ENCODE measurements around the gene OR6K6. TPM values are rescaled to one million over a fixed set of nuclear protein-coding genes. Genes with fewer than 3 reads are reported as not detected.

The OR6K6 gene
- total and polyA plus RNA-seq, 9 donors, result not detected

DNA sequence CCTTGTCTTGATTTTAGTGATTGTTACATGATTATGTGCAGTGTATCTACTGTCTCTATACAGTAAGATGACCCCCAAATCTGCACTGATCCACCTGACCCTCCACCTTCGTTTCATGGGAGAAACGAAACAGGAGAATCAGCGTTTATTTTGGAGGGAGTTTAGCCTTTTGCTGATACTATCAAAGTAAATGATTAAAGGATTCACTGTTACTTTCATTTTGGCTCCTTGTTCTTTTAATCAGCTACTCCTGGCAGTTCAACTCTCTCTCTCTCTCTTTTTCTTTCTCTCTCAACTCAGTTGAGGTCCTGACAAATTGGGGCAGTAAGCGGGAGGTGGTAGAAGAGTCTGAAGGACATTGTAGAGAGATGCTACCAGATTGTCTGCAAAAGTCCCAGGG, 24.1 kb upstream of the OR6K6 start:
- H3K4me3 ChIP-seq (ENCODE audit: low read length), result no peak overlapping the region
- WGBS (ENCODE audit: insufficient coverage), result no CpG with 5 or more reads among the region's 4 CpGs
- H3K27ac ChIP-seq (ENCODE audit: low read length), result no peak overlapping the region
- no peaks in the 10 kb centered on the region for H3K4me1 ChIP-seq (ENCODE audit: control insufficient read depth, insufficient read depth, low read length)
- H3K27me3 ChIP-seq (ENCODE audit: control insufficient read depth, insufficient read depth, low read length), result no peaks in the 10 kb centered on the region
- H3K9me3 ChIP-seq (replicated peaks; ENCODE audit: control insufficient read depth, low read depth, low read length), result no peaks in the 10 kb centered on the region
- H3K36me3 ChIP-seq (ENCODE audit: control insufficient read depth, insufficient read depth, low read length), result no peaks in the 10 kb centered on the region
- DNase-seq, result no peak

DNA sequence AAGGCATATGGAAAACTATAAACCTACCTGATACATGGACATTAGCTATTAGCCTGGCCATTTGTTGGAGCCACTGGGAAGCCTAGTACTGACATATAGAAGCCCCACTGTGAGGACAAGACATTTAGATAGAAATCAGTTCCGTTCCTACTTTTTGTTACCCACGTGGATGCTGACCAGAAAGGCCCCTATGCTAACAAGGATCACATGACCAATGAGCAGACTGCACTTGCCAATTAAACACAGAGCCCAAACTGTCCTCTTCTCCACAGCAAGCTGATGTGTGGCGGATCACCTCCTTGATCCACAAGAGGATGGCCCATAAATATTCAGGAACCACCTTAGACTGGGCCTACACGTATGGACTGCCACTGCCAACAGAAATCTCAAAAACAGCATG, 22.8 kb upstream of the OR6K6 start:
- DNase-seq, result no peak
- 79% methylated on average over 4 of the region's 4 CpGs for WGBS (ENCODE audit: insufficient coverage)
- Histone ChIP-seq H3K36me3 (ENCODE audit: control insufficient read depth, insufficient read depth, low read length) (no peaks in the 10 kb centered on the region), H3K4me1 (ENCODE audit: control insufficient read depth, insufficient read depth, low read length) (no peaks in the 10 kb centered on the region), H3K27me3 (ENCODE audit: control insufficient read depth, insufficient read depth, low read length) (no peaks in the 10 kb centered on the region), H3K27ac (ENCODE audit: low read length) (no peak overlapping the region), H3K9me3 (replicated peaks; ENCODE audit: control insufficient read depth, low read depth, low read length) (no peaks in the 10 kb centered on the region), H3K4me3 (ENCODE audit: low read length) (no peak overlapping the region)

DNA sequence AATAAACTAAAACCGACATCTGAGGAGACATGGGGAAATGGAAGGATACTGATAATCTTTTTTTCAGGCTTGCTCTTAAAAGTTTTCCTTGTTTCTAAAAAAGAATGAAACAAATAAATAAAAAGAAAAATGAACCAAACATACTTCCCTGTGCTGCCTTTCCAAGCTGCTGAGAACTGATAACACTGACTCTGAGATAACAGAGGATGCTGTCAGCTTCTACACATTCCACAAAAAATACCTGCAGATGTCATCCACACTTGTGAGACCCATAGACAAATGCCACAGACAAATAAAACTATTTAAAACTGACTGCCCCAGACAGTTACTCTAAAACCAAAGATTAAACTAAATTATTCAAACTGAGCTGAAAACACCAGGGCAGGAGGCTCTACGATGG, 22.0 kb upstream of the OR6K6 start:
- Histone ChIP-seq H3K4me1 (ENCODE audit: control insufficient read depth, insufficient read depth, low read length) (no peaks in the 10 kb centered on the region), H3K27me3 (ENCODE audit: control insufficient read depth, insufficient read depth, low read length) (no peaks in the 10 kb centered on the region), H3K9me3 (replicated peaks; ENCODE audit: control insufficient read depth, low read depth, low read length) (no peaks in the 10 kb centered on the region), H3K36me3 (ENCODE audit: control insufficient read depth, insufficient read depth, low read length) (no peaks in the 10 kb centered on the region), H3K27ac (ENCODE audit: low read length) (no peak overlapping the region), H3K4me3 (ENCODE audit: low read length) (no peak overlapping the region)
- 20% methylated on average over 1 of the region's 2 CpGs for WGBS (ENCODE audit: insufficient coverage)
- DNase-seq, result no peak

DNA sequence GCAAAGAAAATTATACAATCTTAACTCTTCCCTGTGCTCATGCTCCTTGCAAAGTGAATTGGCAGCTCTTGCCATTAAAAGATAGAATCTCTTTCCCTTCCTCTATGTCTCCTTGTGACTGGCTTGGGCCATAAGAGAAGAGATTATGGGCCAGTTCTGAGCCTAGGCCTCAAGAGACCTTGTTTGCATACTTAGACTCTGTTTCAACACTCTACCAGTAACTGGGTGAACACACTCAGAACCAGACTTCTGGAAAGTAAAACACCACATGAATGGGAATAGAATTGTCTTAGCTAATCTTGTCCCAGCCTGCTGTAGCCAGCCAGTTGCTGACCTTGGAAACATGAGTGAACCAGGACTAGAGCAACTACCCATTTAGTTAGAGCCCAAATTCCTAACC, 18.7 kb upstream of the OR6K6 start:
- H3K4me1 ChIP-seq (ENCODE audit: control insufficient read depth, insufficient read depth, low read length), result no peaks in the 10 kb centered on the region
- no peaks in the 10 kb centered on the region for H3K27me3 ChIP-seq (ENCODE audit: control insufficient read depth, insufficient read depth, low read length)
- H3K27ac ChIP-seq (ENCODE audit: low read length), result no peak overlapping the region
- no peaks in the 10 kb centered on the region for H3K36me3 ChIP-seq (ENCODE audit: control insufficient read depth, insufficient read depth, low read length)
- H3K4me3 ChIP-seq (ENCODE audit: low read length), result no peak overlapping the region
- no peak for DNase-seq
- no peaks in the 10 kb centered on the region for H3K9me3 ChIP-seq (replicated peaks; ENCODE audit: control insufficient read depth, low read depth, low read length)

DNA sequence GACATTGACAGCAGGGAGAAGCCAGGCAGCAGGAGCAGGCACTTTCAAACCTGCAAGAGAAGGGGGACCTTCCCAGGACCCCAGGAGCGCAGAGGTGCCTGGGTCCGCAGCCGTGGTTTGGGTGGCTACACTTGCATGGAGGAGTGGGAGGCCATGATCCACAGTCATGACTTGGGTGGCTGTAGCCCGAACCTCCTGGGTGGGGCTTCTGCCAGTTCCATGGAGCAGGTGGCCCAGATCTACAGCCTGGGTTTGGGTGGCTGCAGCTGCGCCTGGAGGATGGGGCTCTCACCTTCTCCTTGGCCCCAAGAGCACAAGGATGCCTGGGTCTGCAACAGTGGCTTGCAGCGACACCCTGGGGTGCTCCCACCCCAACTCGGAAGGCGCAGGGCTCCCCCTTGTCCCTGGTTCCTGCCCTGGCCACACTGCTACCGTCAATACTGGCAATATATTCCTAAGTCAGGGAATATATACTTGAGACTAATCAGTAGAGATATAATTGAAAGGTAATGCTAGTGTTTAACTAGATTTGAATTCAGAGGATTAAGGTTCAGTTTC, 2.3 kb upstream of the OR6K6 start:
- no peaks in the 10 kb centered on the region for H3K4me1 ChIP-seq (ENCODE audit: control insufficient read depth, insufficient read depth, low read length)
- DNase-seq, result no peak
- H3K4me3 ChIP-seq (ENCODE audit: low read length), result no peak overlapping the region
- WGBS (ENCODE audit: insufficient coverage), result 96% methylated on average over 5 of the region's 9 CpGs
- H3K27me3 ChIP-seq (ENCODE audit: control insufficient read depth, insufficient read depth, low read length), result no peaks in the 10 kb centered on the region
- H3K27ac ChIP-seq (ENCODE audit: low read length), result no peak overlapping the region
- no peaks in the 10 kb centered on the region for H3K9me3 ChIP-seq (replicated peaks; ENCODE audit: control insufficient read depth, low read depth, low read length)
- no peaks in the 10 kb centered on the region for H3K36me3 ChIP-seq (ENCODE audit: control insufficient read depth, insufficient read depth, low read length)

DNA sequence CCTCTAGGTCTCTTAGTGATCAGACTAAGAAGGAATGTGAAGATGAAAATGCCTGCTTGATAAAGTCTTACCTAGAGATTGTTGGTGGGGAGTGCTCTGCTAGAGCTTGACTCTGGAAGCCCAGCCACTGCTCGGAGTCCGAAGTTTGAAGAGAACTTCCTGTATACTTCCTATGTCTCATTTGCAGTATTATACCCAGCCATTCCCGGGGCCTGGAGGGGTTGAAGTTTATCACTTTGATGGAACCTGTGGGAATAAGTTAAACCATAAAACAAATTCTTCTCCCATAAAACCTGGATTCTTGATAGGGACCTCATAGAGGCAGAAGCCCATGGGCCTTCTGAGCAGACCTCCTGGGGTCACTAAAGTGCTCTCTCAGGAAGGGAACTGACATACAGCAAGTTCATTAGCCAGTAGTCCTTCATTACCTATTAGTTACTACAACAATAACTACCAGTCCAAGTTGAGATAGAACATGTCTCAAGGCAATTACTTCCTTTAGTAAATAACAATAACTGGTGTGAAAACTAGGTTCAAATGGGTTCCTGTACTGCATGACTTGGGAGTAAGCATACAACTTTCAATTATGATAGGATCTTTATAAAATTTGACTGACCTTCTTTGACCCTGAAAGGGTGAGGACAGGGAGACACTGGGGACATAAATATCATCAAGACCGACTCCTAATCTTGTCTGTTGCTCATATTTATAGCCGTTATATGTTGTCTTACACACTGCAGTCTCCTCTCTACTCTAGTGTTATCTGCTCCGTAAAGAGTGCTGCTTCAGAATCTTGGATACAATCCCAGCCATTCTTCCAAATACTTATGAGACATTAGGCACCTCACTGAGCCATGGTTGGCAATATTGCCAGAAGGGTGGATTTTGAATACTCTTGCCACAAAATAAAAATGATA, 17.7 kb downstream of the OR6K6 start, which contains the start of gene OR6N1:
Gene OR6N1, minus strand, starts transcription at position 246 of the 917 bp plus-strand sequence. CDS start 5,513 bp downstream, outside the sequence.
- H3K27me3 ChIP-seq (ENCODE audit: control insufficient read depth, insufficient read depth, low read length), result no peaks in the 10 kb centered on the region
- no peaks in the 10 kb centered on the region for H3K4me1 ChIP-seq (ENCODE audit: control insufficient read depth, insufficient read depth, low read length)
- no peaks in the 10 kb centered on the region for H3K9me3 ChIP-seq (replicated peaks; ENCODE audit: control insufficient read depth, low read depth, low read length)
- no peak for DNase-seq
- no peak within 1 kb of the TSS for H3K4me3 ChIP-seq (ENCODE audit: low read length)
- 66% methylated on average over 2 of the region's 6 CpGs for WGBS (ENCODE audit: insufficient coverage)
- no peaks in the 10 kb centered on the region for H3K36me3 ChIP-seq (ENCODE audit: control insufficient read depth, insufficient read depth, low read length)
- H3K27ac ChIP-seq (ENCODE audit: low read length), result no peak within 1 kb of the TSS

DNA sequence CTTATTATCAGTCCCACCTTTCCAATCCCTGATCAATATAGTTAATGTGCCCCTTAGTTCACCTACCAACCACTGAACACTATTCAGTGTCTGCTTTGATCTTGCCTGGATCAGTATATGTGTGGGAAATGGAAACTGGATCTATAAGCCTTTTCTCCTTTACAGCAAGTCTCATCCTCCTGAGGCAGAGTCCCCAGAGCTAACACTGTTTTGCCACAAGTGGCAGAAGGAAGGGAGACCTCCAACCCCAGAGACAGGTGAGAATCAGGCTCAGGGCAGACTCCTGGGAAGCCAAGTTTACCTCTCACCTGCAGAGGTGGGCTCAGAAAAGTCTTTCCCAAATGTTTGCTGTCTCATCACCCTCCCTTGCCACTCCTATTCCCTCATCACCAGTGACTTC, 26.6 kb downstream of the OR6K6 start, which contains the start of gene OR6N2:
Gene OR6N2, minus strand, starts transcription at position 101 of the 400 bp plus-strand sequence. CDS start 3,569 bp downstream, outside the sequence.
- Histone ChIP-seq H3K9me3 (replicated peaks; ENCODE audit: control insufficient read depth, low read depth, low read length) (no peaks in the 10 kb centered on the region), H3K27ac (ENCODE audit: low read length) (no peak within 1 kb of the TSS), H3K27me3 (ENCODE audit: control insufficient read depth, insufficient read depth, low read length) (no peaks in the 10 kb centered on the region), H3K4me1 (ENCODE audit: control insufficient read depth, insufficient read depth, low read length) (no peaks in the 10 kb centered on the region), H3K4me3 (ENCODE audit: low read length) (no peak within 1 kb of the TSS), H3K36me3 (ENCODE audit: control insufficient read depth, insufficient read depth, low read length) (no peaks in the 10 kb centered on the region)
- DNase-seq, result no peak

DNA sequence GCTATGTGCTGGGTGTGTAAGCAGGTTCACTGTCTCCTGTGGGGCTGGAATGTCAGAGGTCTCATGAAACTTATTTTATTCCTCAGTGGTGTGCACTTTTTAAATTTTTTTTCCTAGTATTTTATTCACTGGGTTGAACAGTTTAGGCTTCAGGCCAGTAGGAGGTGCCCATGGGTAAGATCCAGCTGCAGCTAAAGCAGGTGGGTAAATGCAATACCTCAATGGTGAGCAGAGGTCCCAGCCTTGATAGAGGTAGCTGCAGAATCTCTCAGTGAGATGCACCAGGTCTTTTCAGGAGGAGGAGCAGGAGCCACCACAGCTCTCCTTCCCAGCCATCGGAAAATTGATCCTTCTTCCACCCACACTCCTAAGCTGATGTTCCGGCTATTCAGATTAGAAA, 39.1 kb downstream of the OR6K6 start:
- H3K4me3 ChIP-seq (ENCODE audit: low read length), result no peak overlapping the region
- H3K27ac ChIP-seq (ENCODE audit: low read length), result no peak overlapping the region
- H3K27me3 ChIP-seq (ENCODE audit: control insufficient read depth, insufficient read depth, low read length), result no peaks in the 10 kb centered on the region
- no CpG with 5 or more reads among the region's 2 CpGs for WGBS (ENCODE audit: insufficient coverage)
- H3K36me3 ChIP-seq (ENCODE audit: control insufficient read depth, insufficient read depth, low read length), result no peaks in the 10 kb centered on the region
- no peaks in the 10 kb centered on the region for H3K4me1 ChIP-seq (ENCODE audit: control insufficient read depth, insufficient read depth, low read length)
- H3K9me3 ChIP-seq (replicated peaks; ENCODE audit: control insufficient read depth, low read depth, low read length), result no peaks in the 10 kb centered on the region
- DNase-seq, result no peak

DNA sequence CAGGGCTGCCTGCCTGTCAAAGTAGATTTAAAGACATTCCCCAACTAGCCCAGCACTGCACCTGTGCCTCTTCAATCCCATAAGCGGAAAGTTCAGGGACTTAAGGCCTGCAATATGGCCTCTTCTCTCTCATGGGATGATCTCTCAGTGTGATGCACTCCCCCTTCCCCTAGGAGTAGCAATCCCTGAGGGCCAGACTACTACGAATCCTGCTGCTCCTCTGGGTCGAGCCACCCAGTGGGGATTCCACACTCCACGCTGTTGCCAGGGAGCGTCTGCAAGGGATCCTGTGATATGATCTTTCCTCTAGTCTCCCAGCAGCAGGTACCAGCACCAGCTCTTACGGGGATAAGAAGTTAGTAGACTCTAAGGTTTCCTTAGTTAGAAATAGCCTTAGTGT, 39.7 kb downstream of the OR6K6 start:
- 67% methylated on average over 1 of the region's 6 CpGs for WGBS (ENCODE audit: insufficient coverage)
- Histone ChIP-seq H3K4me1 (ENCODE audit: control insufficient read depth, insufficient read depth, low read length) (no peaks in the 10 kb centered on the region), H3K27ac (ENCODE audit: low read length) (no peak overlapping the region), H3K9me3 (replicated peaks; ENCODE audit: control insufficient read depth, low read depth, low read length) (no peaks in the 10 kb centered on the region), H3K27me3 (ENCODE audit: control insufficient read depth, insufficient read depth, low read length) (no peaks in the 10 kb centered on the region), H3K36me3 (ENCODE audit: control insufficient read depth, insufficient read depth, low read length) (no peaks in the 10 kb centered on the region), H3K4me3 (ENCODE audit: low read length) (no peak overlapping the region)
- DNase-seq, result no peak

DNA sequence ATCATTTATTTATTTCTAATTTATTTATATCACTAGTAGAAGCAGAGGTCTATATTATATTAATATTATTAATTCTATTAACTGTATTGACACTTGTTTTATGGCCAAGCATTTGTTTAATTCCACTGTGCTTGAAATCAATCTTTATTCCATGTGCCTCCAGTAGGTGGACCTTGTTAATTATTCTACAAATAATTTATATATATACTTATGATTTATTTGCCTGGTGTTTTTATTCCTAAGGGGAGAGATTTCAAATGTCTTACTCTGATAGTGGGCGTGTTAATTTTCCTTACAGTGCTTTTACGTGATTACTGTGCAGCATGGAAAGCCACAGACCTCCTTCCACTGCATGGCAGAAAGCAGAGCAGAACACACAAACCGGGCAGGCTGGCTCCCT, 44.0 kb downstream of the OR6K6 start:
- Histone ChIP-seq H3K4me1 (ENCODE audit: control insufficient read depth, insufficient read depth, low read length) (no peaks in the 10 kb centered on the region), H3K27me3 (ENCODE audit: control insufficient read depth, insufficient read depth, low read length) (no peaks in the 10 kb centered on the region), H3K27ac (ENCODE audit: low read length) (no peak overlapping the region), H3K4me3 (ENCODE audit: low read length) (no peak overlapping the region), H3K9me3 (replicated peaks; ENCODE audit: control insufficient read depth, low read depth, low read length) (no peaks in the 10 kb centered on the region), H3K36me3 (ENCODE audit: control insufficient read depth, insufficient read depth, low read length) (no peaks in the 10 kb centered on the region)
- WGBS (ENCODE audit: insufficient coverage), result 81% methylated on average over 2 of the region's 3 CpGs
- DNase-seq, result no peak

All from muscle of leg (tissue), 11 donors.